ENCODE measurements around the gene SH3GLB2.

SH3GLB2 gene

DNA sequence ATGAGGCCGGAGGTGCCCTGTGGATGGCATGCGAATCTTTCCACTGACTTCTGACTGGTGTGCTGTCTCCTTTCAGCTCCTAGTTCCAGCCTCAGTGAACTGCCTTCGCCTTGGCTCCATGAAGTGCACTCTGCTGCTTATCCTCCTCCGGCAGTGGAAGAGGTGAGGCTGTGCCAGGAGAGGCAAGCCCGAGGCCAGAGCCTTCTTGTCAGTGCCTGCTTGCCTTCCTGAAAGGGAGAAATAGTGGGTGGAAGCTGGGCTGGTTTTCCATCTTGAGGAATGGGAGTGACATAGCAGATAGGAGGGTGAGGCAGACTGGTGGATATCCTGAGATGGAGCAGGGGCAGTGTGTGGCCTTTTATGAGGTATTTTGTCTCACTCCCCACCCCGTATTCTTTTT lies 29.7 kb downstream of the SH3GLB2 start:
- no peaks in the 10 kb centered on the region for H3K27me3 ChIP-seq (ENCODE audit: insufficient read depth, poor library complexity, severe bottlenecking)
- H3K4me3 ChIP-seq (replicated peaks; ENCODE audit: insufficient read depth, low read length), result no peak overlapping the region
- TF ChIP-seq CTCF (IDR thresholded peaks at IDR 0.05; ENCODE audit: insufficient read depth, low read length) (no peak), POLR2AphosphoS5 (IDR thresholded peaks at IDR 0.05; ENCODE audit: low read depth) (no peak), REST (IDR thresholded peaks at IDR 0.05; ENCODE audit: insufficient replicate concordance, low read depth) (no peak), SPI1 (IDR thresholded peaks at IDR 0.05; ENCODE audit: borderline replicate concordance, low read depth) (no peak), GABPA (IDR thresholded peaks at IDR 0.05; ENCODE audit: low read depth) (no peak)
- DNase-seq (ENCODE audit: low read depth in 1 of 2, low spot score in 1 of 2), result no peak
- H3K27ac ChIP-seq (replicated peaks), result no peak overlapping the region

GRCh38 chr9:128995791-128996190 lies 32.3 kb downstream of the SH3GLB2 start:
- Histone ChIP-seq H3K4me3 (replicated peaks; ENCODE audit: insufficient read depth, low read length) (no peak overlapping the region), H3K27ac (replicated peaks) (no peak overlapping the region), H3K27me3 (ENCODE audit: insufficient read depth, poor library complexity, severe bottlenecking) (no peaks in the 10 kb centered on the region)
- no peak for TF ChIP-seq POLR2AphosphoS5 (IDR thresholded peaks at IDR 0.05; ENCODE audit: low read depth)
- no peak for TF ChIP-seq CTCF (IDR thresholded peaks at IDR 0.05; ENCODE audit: insufficient read depth, low read length)
- no peak for TF ChIP-seq GABPA (IDR thresholded peaks at IDR 0.05; ENCODE audit: low read depth)
- no peak for TF ChIP-seq SPI1 (IDR thresholded peaks at IDR 0.05; ENCODE audit: borderline replicate concordance, low read depth)
- TF ChIP-seq REST (IDR thresholded peaks at IDR 0.05; ENCODE audit: insufficient replicate concordance, low read depth), result no peak
- DNase-seq (ENCODE audit: low read depth in 1 of 2, low spot score in 1 of 2), result no peak

DNA sequence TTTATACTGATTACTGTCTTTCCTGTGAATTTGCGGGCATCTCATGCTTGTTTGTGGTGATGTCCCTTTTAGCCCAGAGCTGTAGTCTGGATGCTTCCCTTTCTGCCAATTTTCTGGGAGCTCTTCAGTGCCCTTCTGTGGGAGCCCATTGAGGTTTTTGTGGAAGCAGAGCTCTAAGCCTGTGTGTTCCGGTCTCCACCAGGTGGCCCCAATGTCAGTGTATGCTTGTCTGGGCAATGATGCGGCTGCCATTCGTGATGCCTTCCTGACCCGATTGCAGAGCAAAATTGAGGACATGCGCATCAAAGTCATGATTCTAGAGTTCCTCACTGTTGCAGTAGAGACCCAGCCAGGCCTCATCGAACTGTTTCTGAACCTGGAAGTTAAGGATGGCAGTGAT lies 35.1 kb downstream of the SH3GLB2 start:
- peak in 1 of 2 experiments; percentile 15 for DNase-seq (ENCODE audit: low read depth in 1 of 2, low spot score in 1 of 2)
- no peak for TF ChIP-seq CTCF (IDR thresholded peaks at IDR 0.05; ENCODE audit: insufficient read depth, low read length)
- no peak for TF ChIP-seq SPI1 (IDR thresholded peaks at IDR 0.05; ENCODE audit: borderline replicate concordance, low read depth)
- no peak for TF ChIP-seq REST (IDR thresholded peaks at IDR 0.05; ENCODE audit: insufficient replicate concordance, low read depth)
- TF ChIP-seq GABPA (IDR thresholded peaks at IDR 0.05; ENCODE audit: low read depth), result no peak
- TF ChIP-seq POLR2AphosphoS5 (IDR thresholded peaks at IDR 0.05; ENCODE audit: low read depth), result no peak
- Histone ChIP-seq H3K27me3 (ENCODE audit: insufficient read depth, poor library complexity, severe bottlenecking) (no peaks in the 10 kb centered on the region), H3K27ac (replicated peaks) (no peak overlapping the region), H3K4me3 (replicated peaks; ENCODE audit: insufficient read depth, low read length) (no peak overlapping the region)

Data from HL-60 (cell line).